Transverse colon (tissue), 4 donors: ENCODE data around the gene SGTB.

ENCODE experiments used
- EP300 ChIP-seq: sonication (generic); formaldehyde crosslinking; IDR thresholded peaks from one replicate; pipeline ENCODE4 v1.6.1; 2017; ENCODE audit warnings: antibody characterized with exemption, low read depth
- POLR2A ChIP-seq: fragments of 450-650 bp; IDR thresholded peaks from one replicate; pipeline ENCODE4 v1.6.1; 2016; ENCODE audit warnings: antibody characterized with exemption, mild to moderate bottlenecking, moderate library complexity
- POLR2AphosphoS5 ChIP-seq, 3 donors: sonication (generic); formaldehyde crosslinking; IDR thresholded peaks; one replicate each; pipeline ENCODE4 v1.6.1; 2016; ENCODE audit warnings: antibody characterized with exemption in 3 of 3
- TF ChIP-seq, protein P1 (sequence below), 5 experiments: fragments of 200-600 bp in 3 of 5; fragments of 450-650 bp in 2 of 5; sonication (generic) in 3 of 5; IDR thresholded peaks; 1 replicate in 2 of 5; 2 replicates in 3 of 5; pipeline ENCODE4 v1.5.1; 2016 to 2017; ENCODE audit warnings: antibody characterized with exemption in 5 of 5, inconsistent platforms in 3 of 5, mild to moderate bottlenecking in 2 of 5, moderate library complexity in 1 of 5

GRCh38 chr5:65769539-65769938 is 47.6 kb upstream of the SGTB start:
- TF ChIP-seq, protein P1, sequence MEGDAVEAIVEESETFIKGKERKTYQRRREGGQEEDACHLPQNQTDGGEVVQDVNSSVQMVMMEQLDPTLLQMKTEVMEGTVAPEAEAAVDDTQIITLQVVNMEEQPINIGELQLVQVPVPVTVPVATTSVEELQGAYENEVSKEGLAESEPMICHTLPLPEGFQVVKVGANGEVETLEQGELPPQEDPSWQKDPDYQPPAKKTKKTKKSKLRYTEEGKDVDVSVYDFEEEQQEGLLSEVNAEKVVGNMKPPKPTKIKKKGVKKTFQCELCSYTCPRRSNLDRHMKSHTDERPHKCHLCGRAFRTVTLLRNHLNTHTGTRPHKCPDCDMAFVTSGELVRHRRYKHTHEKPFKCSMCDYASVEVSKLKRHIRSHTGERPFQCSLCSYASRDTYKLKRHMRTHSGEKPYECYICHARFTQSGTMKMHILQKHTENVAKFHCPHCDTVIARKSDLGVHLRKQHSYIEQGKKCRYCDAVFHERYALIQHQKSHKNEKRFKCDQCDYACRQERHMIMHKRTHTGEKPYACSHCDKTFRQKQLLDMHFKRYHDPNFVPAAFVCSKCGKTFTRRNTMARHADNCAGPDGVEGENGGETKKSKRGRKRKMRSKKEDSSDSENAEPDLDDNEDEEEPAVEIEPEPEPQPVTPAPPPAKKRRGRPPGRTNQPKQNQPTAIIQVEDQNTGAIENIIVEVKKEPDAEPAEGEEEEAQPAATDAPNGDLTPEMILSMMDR (IDR thresholded peaks at IDR 0.05), result no peak
- TF ChIP-seq EP300 (no peak), POLR2AphosphoS5 (IDR thresholded peaks at IDR 0.05) (no peak), POLR2A (no peak)
